Dendritic cell treated with granulocyte-macrophage colony-stimulating factor and Interleukin-4, amounts not matched to agents 40 ng/mL and 50 ng/mL, for 4 days (primary cell): Measurements from ENCODE around the gene PRSS36.

Experiments used
- H3K27ac Mint-ChIP-seq: one replicate; pipeline ENCODE4 v1.8.0; 2022; ENCODE audit warnings: mild to moderate bottlenecking, mixed read lengths
- H3K27me3 Mint-ChIP-seq: one replicate; pipeline ENCODE4 v1.8.0; 2022; ENCODE audit warnings: mild to moderate bottlenecking, mixed read lengths
- H3K36me3 Mint-ChIP-seq: one replicate; pipeline ENCODE4 v1.8.0; 2022; ENCODE audit warnings: low read depth, mixed read lengths
- H3K4me1 Mint-ChIP-seq: one replicate; pipeline ENCODE4 v1.8.0; 2022; ENCODE audit warnings: low read depth, mixed read lengths
- H3K4me3 Mint-ChIP-seq: one replicate; pipeline ENCODE4 v1.8.0; 2022; ENCODE audit warnings: mild to moderate bottlenecking, moderate library complexity, mixed read lengths
- H3K9me3 Mint-ChIP-seq: one replicate; pipeline ENCODE4 v1.8.0; 2022; ENCODE audit warnings: mixed read lengths
- intact Hi-C: fragments of 100-400 bp; cut with micrococcal nuclease; formaldehyde crosslinking; loops from one replicate; pipeline ENCODE4 v1.15.0; 2022

Gene PRSS36

DNA sequence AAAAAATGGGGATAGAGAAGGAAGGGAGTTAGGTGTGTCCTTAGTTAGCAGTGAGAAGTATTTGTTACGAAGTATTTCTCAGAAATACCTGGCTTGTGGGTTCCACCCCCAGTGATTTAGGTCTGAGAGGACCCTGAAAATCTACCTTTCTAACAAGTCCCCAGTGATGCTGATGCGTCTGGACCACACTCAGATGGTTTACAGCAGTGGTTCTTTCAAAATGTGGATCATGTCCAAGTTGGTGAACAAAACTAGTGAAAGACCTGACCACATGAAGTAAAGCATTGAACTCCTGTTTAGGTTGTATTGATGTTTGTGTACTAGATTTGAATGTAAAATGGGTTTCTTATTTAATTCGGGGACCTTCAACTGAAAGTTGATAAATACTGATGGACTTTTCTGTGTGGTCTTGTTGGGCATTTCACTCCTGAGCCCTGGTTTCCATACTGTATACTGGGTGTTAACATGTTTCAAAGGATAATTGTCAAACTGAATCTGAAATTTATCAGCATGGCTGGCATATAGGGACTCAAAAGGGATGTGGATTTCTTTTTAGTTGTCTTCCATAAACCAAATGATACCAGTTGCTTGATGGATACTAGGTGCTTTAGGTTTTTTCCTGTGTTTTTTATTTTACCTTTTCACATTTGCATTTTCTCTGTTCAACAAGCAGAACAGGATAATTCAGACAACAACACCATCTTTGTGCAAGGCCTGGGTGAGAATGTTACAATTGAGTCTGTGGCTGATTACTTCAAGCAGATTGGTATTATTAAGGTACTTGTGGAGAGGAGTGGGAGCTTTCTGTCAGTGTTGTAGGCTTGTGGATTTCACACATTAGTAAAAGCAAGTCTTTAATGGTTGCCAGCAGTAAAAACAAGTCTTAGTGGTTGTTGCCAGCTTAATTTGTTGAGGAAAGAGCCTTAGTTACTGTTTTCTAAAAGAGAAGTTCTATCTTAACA is 38.9 kb upstream of the PRSS36 start:
- H3K27ac Mint-ChIP-seq: no peak overlapping the region
- no peak overlapping the region for H3K4me3 Mint-ChIP-seq
- H3K36me3 Mint-ChIP-seq: peaks cover 100% of the 10 kb centered on the region
- intact Hi-C loops: loop anchor here (10.0 kb wide), 1 partner anchor 166 kb away; the partner anchor contains the start of gene ITGAX
- H3K27me3 Mint-ChIP-seq: no peaks in the 10 kb centered on the region
- peaks cover 88% of the 10 kb centered on the region for H3K4me1 Mint-ChIP-seq
- H3K9me3 Mint-ChIP-seq: no peaks in the 10 kb centered on the region

GRCh38 chr16:31187808-31188189 is 37.9 kb upstream of the PRSS36 start:
- H3K27ac Mint-ChIP-seq: no peak overlapping the region
- H3K4me1 Mint-ChIP-seq: peaks cover 88% of the 10 kb centered on the region
- no peaks in the 10 kb centered on the region for H3K27me3 Mint-ChIP-seq
- H3K36me3 Mint-ChIP-seq: peaks cover 100% of the 10 kb centered on the region
- no peak overlapping the region for H3K4me3 Mint-ChIP-seq
- no peaks in the 10 kb centered on the region for H3K9me3 Mint-ChIP-seq
- intact Hi-C loops: loop anchor here (10.0 kb wide), 1 partner anchor 167 kb away; the partner anchor contains the start of gene ITGAX

GRCh38 chr16:31186930-31187807 is 37.3 kb upstream of the PRSS36 start:
- Mint-ChIP-seq H3K27ac (peak overlapping the region; percentile 100), H3K9me3 (no peaks in the 10 kb centered on the region), H3K4me1 (peaks cover 94% of the 10 kb centered on the region), H3K27me3 (no peaks in the 10 kb centered on the region), H3K4me3 (peak overlapping the region; percentile 70), H3K36me3 (peaks cover 100% of the 10 kb centered on the region)
- intact Hi-C loops: loop anchor here (10.0 kb wide), 1 partner anchor 168 kb away; the partner anchor contains the start of gene ITGAX

GRCh38 chr16:31186176-31186575 is 36.3 kb upstream of the PRSS36 start:
- Mint-ChIP-seq H3K27ac (peak overlapping the region; percentile 100), H3K4me3 (peak overlapping the region; percentile 70), H3K27me3 (no peaks in the 10 kb centered on the region), H3K4me1 (peaks cover 95% of the 10 kb centered on the region), H3K9me3 (no peaks in the 10 kb centered on the region), H3K36me3 (peaks cover 100% of the 10 kb centered on the region)
- intact Hi-C loops: loop anchor here (10.0 kb wide), 1 partner anchor 169 kb away; the partner anchor contains the start of gene ITGAX

DNA sequence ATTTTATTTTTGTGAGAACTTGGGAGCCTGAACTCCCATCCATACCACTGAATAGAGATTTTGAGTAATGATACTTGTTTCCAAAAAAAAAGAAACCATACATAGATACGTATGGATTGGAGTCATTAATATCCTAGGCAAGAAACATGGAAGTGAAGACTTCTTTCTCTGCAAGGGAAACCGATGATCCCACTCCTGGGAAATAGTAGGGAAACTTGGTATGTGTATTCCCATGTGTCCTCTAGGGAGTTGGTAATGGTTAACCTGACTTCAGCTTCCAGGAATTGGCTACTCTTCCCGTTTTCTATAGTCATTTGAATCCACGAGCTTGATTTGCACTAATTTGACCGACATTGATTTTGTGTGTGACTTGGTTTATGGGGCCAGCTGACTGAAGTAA is 35.5 kb upstream of the PRSS36 start:
- Mint-ChIP-seq H3K4me1 (peaks cover 88% of the 10 kb centered on the region), H3K27me3 (no peaks in the 10 kb centered on the region), H3K9me3 (no peaks in the 10 kb centered on the region), H3K36me3 (peaks cover 100% of the 10 kb centered on the region), H3K27ac (peak overlapping the region; percentile 100), H3K4me3 (peak overlapping the region; percentile 70)
- intact Hi-C loops: loop anchor here (10.0 kb wide), 1 partner anchor 169 kb away; the partner anchor contains the start of gene ITGAX

- intact Hi-C loops: loop anchor here (10.0 kb wide), 1 partner anchor 170 kb away; the partner anchor contains the start of gene ITGAX
- Mint-ChIP-seq H3K4me1 (peaks cover 83% of the 10 kb centered on the region), H3K27me3 (no peaks in the 10 kb centered on the region), H3K4me3 (peak overlapping the region; percentile 46), H3K27ac (peak overlapping the region; percentile 100), H3K9me3 (no peaks in the 10 kb centered on the region), H3K36me3 (peaks cover 100% of the 10 kb centered on the region)
These were observed 35.0 kb upstream of the PRSS36 start for GRCh38 chr16:31184888-31185287.

DNA sequence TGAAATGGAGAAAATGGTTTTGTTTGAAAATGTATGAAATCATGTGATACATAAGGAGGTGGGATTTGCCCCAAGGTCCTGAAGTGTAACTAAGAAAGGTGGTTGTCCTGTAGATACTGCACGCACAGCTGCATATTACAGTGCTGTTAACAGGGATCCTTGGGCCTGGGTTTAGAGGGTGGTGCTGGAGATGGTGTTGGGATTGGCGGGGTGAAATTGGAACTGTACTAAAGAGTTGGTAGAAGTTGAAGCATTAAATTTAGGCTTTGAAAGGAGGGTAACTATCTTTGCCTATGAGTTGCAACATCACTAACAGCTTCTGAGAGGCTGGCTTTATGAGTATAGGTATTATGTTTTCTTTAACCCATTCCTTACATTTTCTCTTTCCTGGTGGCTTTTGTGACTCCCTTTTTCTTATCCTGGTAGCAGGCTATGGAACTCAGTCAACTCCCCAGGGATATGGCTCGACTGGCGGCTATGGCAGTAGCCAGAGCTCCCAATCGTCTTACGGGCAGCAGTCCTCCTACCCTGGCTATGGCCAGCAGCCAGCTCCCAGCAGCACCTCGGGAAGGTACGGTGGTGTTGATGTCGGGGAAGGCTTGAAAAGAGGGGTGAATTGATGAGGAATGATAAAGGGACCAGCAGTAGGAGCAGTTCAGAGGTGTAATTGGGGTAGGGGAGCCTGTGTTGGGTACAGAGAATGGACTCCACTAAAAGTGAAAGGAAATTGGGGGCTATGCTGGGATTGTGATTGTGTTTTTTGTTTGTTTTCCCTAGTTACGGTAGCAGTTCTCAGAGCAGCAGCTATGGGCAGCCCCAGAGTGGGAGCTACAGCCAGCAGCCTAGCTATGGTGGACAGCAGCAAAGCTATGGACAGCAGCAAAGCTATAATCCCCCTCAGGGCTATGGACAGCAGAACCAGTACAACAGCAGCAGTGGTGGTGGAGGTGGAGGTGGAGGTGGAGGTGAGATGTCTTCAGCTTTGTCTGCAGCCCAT is 33.9 kb upstream of the PRSS36 start:
- intact Hi-C loops: loop anchor here (10.0 kb wide), 1 partner anchor 171 kb away; the partner anchor contains the start of gene ITGAX
- Mint-ChIP-seq H3K36me3 (peaks cover 97% of the 10 kb centered on the region), H3K4me1 (peaks cover 80% of the 10 kb centered on the region), H3K27ac (peak overlapping the region; percentile 100), H3K4me3 (peak overlapping the region; percentile 28), H3K27me3 (no peaks in the 10 kb centered on the region), H3K9me3 (no peaks in the 10 kb centered on the region)

DNA sequence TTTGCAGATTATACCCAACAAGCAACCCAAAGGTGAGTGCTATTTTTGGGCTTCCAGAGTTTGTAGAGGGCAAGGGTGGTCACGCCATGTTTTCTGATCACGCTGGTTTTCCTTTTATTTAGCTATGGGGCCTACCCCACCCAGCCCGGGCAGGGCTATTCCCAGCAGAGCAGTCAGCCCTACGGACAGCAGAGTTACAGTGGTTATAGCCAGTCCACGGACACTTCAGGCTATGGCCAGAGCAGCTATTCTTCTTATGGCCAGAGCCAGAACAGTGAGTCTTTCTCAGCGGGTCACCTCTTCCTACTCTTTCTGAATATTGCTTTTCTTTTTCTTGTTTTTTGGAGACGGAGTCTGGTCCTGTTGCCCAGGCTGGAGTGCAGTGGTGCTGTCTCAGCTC is 32.5 kb upstream of the PRSS36 start:
- H3K27me3 Mint-ChIP-seq: peaks cover 2% of the 10 kb centered on the region
- peaks cover 83% of the 10 kb centered on the region for H3K36me3 Mint-ChIP-seq
- intact Hi-C loops: loop anchor here (10.0 kb wide), 1 partner anchor 172 kb away; the partner anchor contains the start of gene ITGAX
- peaks cover 77% of the 10 kb centered on the region for H3K4me1 Mint-ChIP-seq
- H3K27ac Mint-ChIP-seq: peak overlapping the region; percentile 100
- peak overlapping the region; percentile 98 for H3K4me3 Mint-ChIP-seq
- H3K9me3 Mint-ChIP-seq: no peaks in the 10 kb centered on the region

DNA sequence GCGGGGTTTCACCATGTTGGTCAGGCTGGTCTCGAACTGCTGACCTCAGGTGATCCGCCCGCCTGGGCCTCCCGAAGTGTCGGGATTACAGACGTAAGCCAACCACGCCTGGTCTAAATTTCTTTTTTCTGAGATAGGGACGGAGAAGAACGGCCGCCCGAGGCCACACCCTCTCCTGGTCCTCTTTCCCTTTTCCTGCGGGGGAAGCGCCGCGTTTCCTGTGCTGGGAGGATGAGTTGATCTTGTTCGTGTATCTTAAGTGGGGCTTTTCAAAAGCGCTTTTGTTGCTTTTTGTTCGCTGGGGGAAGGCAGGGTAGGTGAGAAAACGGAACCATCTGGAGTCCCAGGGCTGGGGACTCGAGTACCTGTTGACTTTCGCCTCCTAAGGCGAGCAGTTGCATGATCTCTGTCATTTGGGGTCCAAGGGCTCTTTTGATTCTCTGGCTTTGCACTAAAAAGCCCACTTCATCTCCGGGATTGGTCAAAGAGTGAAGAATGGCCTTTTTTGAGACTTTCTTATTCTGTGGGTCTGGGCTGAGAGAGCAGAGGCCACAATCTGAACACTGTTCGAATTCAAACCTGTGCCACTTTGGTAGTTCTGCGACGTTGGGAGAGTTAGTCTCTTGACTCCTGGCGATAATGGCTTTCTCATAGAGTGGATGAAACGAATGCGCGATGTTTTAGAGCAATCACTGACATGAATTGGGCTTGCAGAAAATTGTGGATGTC is 31.4 kb upstream of the PRSS36 start:
- Mint-ChIP-seq H3K27me3 (peaks cover 8% of the 10 kb centered on the region), H3K9me3 (no peaks in the 10 kb centered on the region), H3K36me3 (peaks cover 72% of the 10 kb centered on the region), H3K4me1 (peaks cover 73% of the 10 kb centered on the region), H3K27ac (peak overlapping the region; percentile 100), H3K4me3 (peak overlapping the region; percentile 98)
- intact Hi-C loops: loop anchor here (10.0 kb wide), 1 partner anchor 174 kb away; the partner anchor contains the start of gene ITGAX

GRCh38 chr16:31179747-31180459 is 30.0 kb upstream of the PRSS36 start, which contains the start of gene FUS:
TSS of gene FUS (plus strand) at chr16:31180139. CDS start at chr16:31180215, 76 bp downstream.
- no peaks in the 10 kb centered on the region for H3K9me3 Mint-ChIP-seq
- H3K4me3 Mint-ChIP-seq: peak within 1 kb of the TSS; percentile 98
- H3K27ac Mint-ChIP-seq: peak within 1 kb of the TSS; percentile 100
- intact Hi-C loops: loop anchor here (10.0 kb wide), 1 partner anchor 175 kb away; the partner anchor contains the start of gene ITGAX
- H3K4me1 Mint-ChIP-seq: peaks cover 60% of the 10 kb centered on the region
- H3K36me3 Mint-ChIP-seq: peaks cover 58% of the 10 kb centered on the region
- H3K27me3 Mint-ChIP-seq: peaks cover 8% of the 10 kb centered on the region

DNA sequence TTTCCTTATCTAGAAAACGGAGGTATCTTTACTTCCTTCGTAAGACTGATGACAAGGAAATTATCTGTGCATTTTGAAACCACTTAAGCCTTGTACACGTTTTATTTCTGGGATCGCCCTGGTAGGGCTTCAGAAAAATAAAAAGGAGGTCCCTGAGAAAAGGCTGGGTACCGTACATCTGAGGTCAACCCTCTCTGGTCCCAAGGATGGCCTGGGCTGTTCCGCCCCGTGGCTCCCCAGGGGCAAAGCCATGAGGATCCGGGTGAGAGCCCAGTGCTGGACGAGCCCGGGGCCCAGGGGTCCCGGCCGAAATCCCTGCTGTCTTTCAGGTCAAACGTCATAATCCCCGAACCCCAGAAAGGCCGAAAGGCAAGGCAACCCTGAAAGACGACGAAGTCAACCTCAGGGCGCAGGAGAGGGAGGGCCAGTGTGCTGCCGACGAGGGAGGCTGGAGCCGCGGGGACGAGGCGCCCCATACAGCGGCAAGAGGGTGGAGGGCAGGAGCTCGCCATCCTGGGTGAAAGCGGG is 29.4 kb upstream of the PRSS36 start:
- Mint-ChIP-seq H3K27me3 (peaks cover 8% of the 10 kb centered on the region), H3K9me3 (no peaks in the 10 kb centered on the region), H3K4me1 (peaks cover 54% of the 10 kb centered on the region), H3K27ac (peak overlapping the region; percentile 100), H3K36me3 (peaks cover 52% of the 10 kb centered on the region), H3K4me3 (peak overlapping the region; percentile 98)
- intact Hi-C loops: no loop called here
